Measurements from ENCODE around the gene RNASE8. TPM values are rescaled to one million over a fixed set of nuclear protein-coding genes. Genes with fewer than 3 reads are reported as not detected.

RNASE8 gene
- total and polyA plus RNA-seq, 10 of the 15 experiments (the other 5 are each of a cell fraction or from before 2014, with no cell fraction given) = not detected

GRCh38 chr14:21089271-21089670 lies 31.6 kb downstream of the RNASE8 start:
- no peak overlapping the region for H3K4me3 ChIP-seq
- DNase-seq (ENCODE audit: low read depth, low spot score) = no peak

More at GRCh38 chr14:21089271-21089670, 31.6 kb downstream of the RNASE8 start:
- FAIRE-seq = no peak
- intact Hi-C loops (cut with micrococcal nuclease; ENCODE audit: unreplicated experiment) = no loop called here
- H3K36me3 ChIP-seq (ENCODE audit: control insufficient read depth in 2 of 2, insufficient read depth in 2 of 2, low read length in 1 of 2) = no peaks in the 10 kb centered on the region
- ChIA-PET CTCF (interaction anchor here (0.6 to 5.6 kb wide), 11 partner anchors 12 to 122 kb away, joined by 3 to 61 read pairs (median 6); partner anchors contain the start of genes ARHGEF40 and TMEM253), RAD21 (ENCODE audit: unreplicated experiment) (interaction anchor here (1.1 to 2.7 kb wide), 6 partner anchors 10 to 74 kb away, joined by 3 to 12 read pairs (median 7); no protein-coding TSS in a partner anchor), SMC1A (ENCODE audit: uncharacterized antibody, unreplicated experiment) (interaction anchor here (1.1 to 2.6 kb wide), 5 partner anchors 16 to 74 kb away, joined by 3 to 10 read pairs (median 4); no protein-coding TSS in a partner anchor), POLR2A (no interaction called here)
- H4K20me1 ChIP-seq (ENCODE audit: control insufficient read depth, insufficient read depth) = no peaks in the 10 kb centered on the region
- H3K27ac ChIP-seq (ENCODE audit: control insufficient read depth, insufficient read depth) = no peak overlapping the region
- 0% methylated on average over 1 of the region's 1 CpG for WGBS (ENCODE audit: insufficient coverage, insufficient replicate concordance, low lambda C conversion rate, missing lambda C conversion rate)
- ATAC-seq = no peak
- H3K27me3 ChIP-seq (replicated peaks in 1 of 2; ENCODE audit: control insufficient read depth in 2 of 2, insufficient read depth in 2 of 2, low read length in 1 of 2) = no peaks in the 10 kb centered on the region
- no peak for TF ChIP-seq MYB (IDR thresholded peaks at IDR 0.05; ENCODE audit: borderline replicate concordance, low read depth, low read length)
- no peak for TF ChIP-seq RBBP5 (conservative IDR thresholded peaks at IDR 0.05)
- TF ChIP-seq, protein P1, sequence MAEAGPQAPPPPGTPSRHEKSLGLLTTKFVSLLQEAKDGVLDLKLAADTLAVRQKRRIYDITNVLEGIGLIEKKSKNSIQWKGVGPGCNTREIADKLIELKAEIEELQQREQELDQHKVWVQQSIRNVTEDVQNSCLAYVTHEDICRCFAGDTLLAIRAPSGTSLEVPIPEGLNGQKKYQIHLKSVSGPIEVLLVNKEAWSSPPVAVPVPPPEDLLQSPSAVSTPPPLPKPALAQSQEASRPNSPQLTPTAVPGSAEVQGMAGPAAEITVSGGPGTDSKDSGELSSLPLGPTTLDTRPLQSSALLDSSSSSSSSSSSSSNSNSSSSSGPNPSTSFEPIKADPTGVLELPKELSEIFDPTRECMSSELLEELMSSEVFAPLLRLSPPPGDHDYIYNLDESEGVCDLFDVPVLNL (IDR thresholded peaks at IDR 0.05; ENCODE audit: low read depth, low read length) = no peak
- no peak for TF ChIP-seq MXI1 (IDR thresholded peaks at IDR 0.05; ENCODE audit: low read depth, low read length)
- TF ChIP-seq TBL1XR1 (IDR thresholded peaks at IDR 0.05; ENCODE audit: low read depth, low read length) = no peak
- no peak for TF ChIP-seq IKZF1 (conservative IDR thresholded peaks at IDR 0.05)
- TF ChIP-seq ZBTB33 (IDR thresholded peaks at IDR 0.05) = no peak
- no peak for TF ChIP-seq CUX1 (IDR thresholded peaks at IDR 0.05; ENCODE audit: insufficient replicate concordance, low read depth, low read length)
- no peak for TF ChIP-seq NFYA (IDR thresholded peaks at IDR 0.05; ENCODE audit: borderline replicate concordance, low read depth, low read length)
- no peak for TF ChIP-seq IRF4 (IDR thresholded peaks at IDR 0.05; ENCODE audit: low read depth, low read length)
- no peak for TF ChIP-seq BHLHE40 (IDR thresholded peaks at IDR 0.05; ENCODE audit: borderline replicate concordance in 1 of 2, low read depth in 2 of 2, low read length in 1 of 2)
- no peaks in the 10 kb centered on the region for H3K4me1 ChIP-seq (ENCODE audit: control insufficient read depth, insufficient read depth, low read length)
- H3K9ac ChIP-seq (ENCODE audit: control insufficient read depth, insufficient read depth, low read length) = no peak overlapping the region
- in situ Hi-C loops (cut with MboI) = no loop called here
- no peak overlapping the region for H2AFZ ChIP-seq (ENCODE audit: control insufficient read depth, low read depth, low read length)
- BruUV-seq (replicated peaks) = no TSS peak
- H3K79me2 ChIP-seq (ENCODE audit: control insufficient read depth, insufficient read depth, low read length) = no peaks in the 10 kb centered on the region
- H3K4me2 ChIP-seq (ENCODE audit: control insufficient read depth, insufficient read depth) = no peak overlapping the region
- H3K9me3 ChIP-seq (replicated peaks; ENCODE audit: control insufficient read depth, insufficient read depth, low read length) = no peaks in the 10 kb centered on the region

Data from GM12878 (cell line).